Measurements from ENCODE around the gene CFAP68. TPM values are rescaled to one million over a fixed set of nuclear protein-coding genes. Genes with fewer than 3 reads are reported as not detected.
"Not testable (repeated sequence)": the region's sequence is repeated elsewhere in the genome, so short reads cannot be mapped to it uniquely, and the experiment has no call there.

CFAP68 gene
- total RNA-seq, 4 donors from 2014 or later = 12.2 to 40.0 (median 20.2) TPM

DNA sequence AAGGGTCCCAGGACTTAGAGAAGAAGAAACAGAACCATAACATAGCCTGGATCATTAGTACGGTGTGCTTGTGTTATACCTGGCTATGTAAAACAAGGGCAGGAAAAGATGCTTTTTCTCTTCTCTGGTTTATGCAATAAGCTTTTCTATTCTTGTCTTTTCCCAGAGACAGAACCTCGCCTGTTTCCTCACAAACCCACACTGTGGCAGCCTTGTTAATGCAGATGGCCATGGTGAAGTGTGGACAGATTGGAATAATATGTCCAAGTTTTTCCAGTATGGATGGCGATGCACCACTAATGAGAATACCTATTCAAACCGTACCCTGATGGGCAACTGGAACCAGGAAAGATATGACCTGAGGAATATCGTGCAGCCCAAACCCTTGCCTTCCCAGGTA is 2.9 kb downstream of the CFAP68 start:
- TF ChIP-seq, protein P1, sequence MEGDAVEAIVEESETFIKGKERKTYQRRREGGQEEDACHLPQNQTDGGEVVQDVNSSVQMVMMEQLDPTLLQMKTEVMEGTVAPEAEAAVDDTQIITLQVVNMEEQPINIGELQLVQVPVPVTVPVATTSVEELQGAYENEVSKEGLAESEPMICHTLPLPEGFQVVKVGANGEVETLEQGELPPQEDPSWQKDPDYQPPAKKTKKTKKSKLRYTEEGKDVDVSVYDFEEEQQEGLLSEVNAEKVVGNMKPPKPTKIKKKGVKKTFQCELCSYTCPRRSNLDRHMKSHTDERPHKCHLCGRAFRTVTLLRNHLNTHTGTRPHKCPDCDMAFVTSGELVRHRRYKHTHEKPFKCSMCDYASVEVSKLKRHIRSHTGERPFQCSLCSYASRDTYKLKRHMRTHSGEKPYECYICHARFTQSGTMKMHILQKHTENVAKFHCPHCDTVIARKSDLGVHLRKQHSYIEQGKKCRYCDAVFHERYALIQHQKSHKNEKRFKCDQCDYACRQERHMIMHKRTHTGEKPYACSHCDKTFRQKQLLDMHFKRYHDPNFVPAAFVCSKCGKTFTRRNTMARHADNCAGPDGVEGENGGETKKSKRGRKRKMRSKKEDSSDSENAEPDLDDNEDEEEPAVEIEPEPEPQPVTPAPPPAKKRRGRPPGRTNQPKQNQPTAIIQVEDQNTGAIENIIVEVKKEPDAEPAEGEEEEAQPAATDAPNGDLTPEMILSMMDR (IDR thresholded peaks at IDR 0.05) = no peak
- DNase-seq (ENCODE audit: low spot score) (no peak), ATAC-seq (ENCODE audit: low FRiP score) (no peak)

DNA sequence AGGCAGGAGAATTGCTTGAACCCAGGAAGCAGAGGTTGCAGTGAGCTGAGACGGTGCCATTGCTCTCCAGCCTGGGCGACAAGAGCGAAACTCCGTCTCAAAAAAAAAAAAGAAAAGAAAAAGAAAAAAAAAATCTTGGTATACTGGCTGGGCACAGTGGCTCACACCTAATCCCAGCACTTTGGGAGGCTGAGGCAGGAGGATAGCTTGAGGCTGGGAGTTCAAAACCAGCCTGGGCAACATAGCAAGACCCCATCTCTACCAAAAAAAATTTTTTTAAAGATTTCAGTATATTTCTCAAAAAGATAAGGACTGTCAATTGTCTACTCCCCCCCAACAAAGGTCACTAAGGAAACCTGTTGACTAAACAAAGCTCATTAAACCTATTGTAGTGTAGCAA is 5.7 kb downstream of the CFAP68 start:
- not testable (repeated sequence) for ATAC-seq (ENCODE audit: low FRiP score); DNase-seq (ENCODE audit: low spot score)

DNA sequence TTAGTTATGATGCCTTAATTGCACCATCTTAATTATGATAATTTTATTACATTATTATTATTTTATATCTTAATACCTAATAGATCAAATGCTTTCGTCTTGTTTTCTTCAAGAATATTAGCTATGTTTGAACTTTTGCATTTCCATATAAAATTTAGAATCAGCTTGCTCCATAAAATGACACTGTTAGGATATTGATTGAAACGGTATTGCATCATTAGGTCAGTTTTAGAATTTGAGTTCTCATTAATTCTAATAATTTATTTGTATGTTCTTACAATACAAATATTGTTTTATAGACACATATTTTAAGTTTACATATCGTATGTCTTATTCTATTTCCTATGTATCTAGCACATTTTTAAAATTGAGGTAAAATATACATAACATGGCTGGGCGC is 6.7 kb downstream of the CFAP68 start:
- DNase-seq (ENCODE audit: low spot score) (no peak), ATAC-seq (ENCODE audit: low FRiP score) (no peak)
- TF ChIP-seq, protein P1 (IDR thresholded peaks at IDR 0.05) = no peak

DNA sequence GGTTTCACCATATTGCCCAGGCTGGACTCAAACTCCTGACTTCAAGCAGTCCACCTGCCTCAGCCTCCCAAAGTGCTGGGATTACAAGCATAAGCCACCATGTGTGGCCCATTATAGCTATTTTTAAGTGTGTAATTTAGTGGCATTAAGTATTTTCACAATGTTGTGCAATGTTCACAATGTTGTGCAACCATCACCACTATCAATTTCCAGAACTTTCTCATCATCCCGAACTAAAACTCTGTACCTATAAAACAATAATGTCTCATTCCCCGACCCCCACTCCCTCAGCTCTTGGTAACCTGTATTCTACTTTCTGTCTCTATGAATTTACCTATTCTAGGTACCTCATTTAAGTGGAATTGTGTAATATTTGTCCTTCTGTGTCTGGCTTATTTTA is 7.5 kb downstream of the CFAP68 start:
- DNase-seq (ENCODE audit: low spot score) = no peak
- no peak for ATAC-seq (ENCODE audit: low FRiP score)
- TF ChIP-seq, protein P1 (IDR thresholded peaks at IDR 0.05) = no peak

DNA sequence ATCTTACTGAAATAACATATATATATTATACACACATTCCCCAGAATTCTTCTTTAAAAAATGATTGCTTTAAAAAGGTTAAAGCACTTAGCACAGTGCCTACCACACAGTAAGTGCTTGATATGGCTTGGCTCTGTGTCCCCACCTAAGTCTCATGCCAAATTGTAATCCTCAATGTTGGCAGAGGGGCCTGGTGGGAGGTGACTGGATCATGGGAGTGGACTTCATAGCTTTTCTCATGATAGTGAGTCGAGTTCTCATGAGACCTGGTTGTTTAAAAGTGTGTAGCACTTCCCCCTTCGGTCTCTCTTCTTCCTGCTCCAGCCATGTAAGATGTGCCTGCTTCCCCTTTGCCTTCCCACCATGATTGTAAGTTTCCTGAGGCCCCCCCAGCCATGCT is 26.1 kb downstream of the CFAP68 start:
- DNase-seq (ENCODE audit: low spot score) (no peak), ATAC-seq (ENCODE audit: low FRiP score) (no peak)
- TF ChIP-seq, protein P1 (IDR thresholded peaks at IDR 0.05) = no peak

DNA sequence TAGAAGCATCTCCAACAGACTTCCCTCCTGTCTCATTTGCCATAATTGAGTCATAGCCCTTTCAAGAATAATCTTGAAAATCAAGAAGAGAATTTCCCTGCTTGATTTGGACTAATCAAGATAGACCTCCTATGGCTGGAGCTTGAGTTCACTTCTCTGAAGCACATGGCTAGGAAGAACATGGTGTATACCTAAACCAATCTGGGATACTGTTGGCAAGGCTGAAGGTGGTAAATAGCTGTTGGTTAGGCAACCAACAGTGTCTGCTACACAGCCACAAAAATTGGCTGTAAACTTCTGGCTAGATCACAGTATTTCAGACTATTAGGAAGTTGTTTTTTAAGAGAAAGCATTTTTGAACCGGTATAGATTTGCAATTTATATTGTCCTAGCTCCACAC is 27.3 kb downstream of the CFAP68 start:
- ATAC-seq (ENCODE audit: low FRiP score) (no peak), DNase-seq (ENCODE audit: low spot score) (no peak)
- TF ChIP-seq, protein P1 (IDR thresholded peaks at IDR 0.05) = no peak

DNA sequence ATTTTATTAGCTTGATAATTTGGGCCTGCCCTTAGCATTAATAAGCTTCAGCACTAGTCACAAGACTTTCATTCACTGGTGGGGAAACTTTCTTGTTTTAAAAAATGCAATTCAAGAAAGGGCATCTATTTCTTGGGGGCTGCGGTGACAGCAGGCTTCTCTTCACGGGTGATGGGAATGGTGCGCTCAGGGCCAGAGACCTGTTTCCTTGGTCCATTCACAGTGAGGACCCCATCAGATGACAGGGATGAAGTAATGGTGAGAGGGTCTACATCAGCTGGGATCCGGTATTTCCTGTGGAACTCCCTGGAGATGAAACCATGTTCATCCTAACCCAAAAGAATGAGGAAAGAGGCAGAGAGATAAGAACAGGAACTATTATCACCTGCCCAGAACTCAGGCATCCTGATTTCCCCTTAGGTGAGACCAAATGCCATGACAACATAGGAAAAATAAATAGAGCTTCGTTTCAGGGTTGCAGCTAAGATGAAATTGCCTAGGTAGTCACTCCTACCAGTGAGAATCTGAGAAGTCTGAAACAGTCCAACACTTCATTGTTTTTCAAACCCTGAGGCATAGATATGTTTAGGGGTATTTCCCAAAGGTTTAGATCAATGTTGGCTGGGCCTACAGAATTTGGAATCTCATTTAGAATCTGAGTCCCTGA is 29.4 kb downstream of the CFAP68 start:
- no peak for DNase-seq (ENCODE audit: low spot score)
- ATAC-seq (ENCODE audit: low FRiP score) = no peak
- TF ChIP-seq, protein P1 (IDR thresholded peaks at IDR 0.05) = no peak
